Activated T-cell treated with anti-CD3 and anti-CD28 coated beads for 4 hours (primary cell): ENCODE measurements around the gene RNF126.
"Not testable (repeated sequence)": the region's sequence is repeated elsewhere in the genome, so short reads cannot be mapped to it uniquely, and the experiment has no call there.

ENCODE experiments used
- DNase-seq: peaks from one replicate; pipeline ENCODE4 v3.0.0-alpha.2; 2020

The RNF126 gene

GRCh38 chr19:645912-646778 is 16.9 kb downstream of the RNF126 start:
- DNase-seq: no peak

GRCh38 chr19:644789-645188 is 18.2 kb downstream of the RNF126 start:
- DNase-seq: no peak

- DNase-seq: no peak
Observed at GRCh38 chr19:644363-644762, 18.7 kb downstream of the RNF126 start.

GRCh38 chr19:643736-644135 is 19.3 kb downstream of the RNF126 start:
- no peak for DNase-seq

GRCh38 chr19:642767-643727 is 20.0 kb downstream of the RNF126 start:
- no peak for DNase-seq

GRCh38 chr19:641702-642101 is 21.3 kb downstream of the RNF126 start:
- no peak for DNase-seq

GRCh38 chr19:640606-641189 is 22.3 kb downstream of the RNF126 start:
- no peak for DNase-seq

GRCh38 chr19:640161-640558 is 22.9 kb downstream of the RNF126 start:
- DNase-seq: no peak

- peak; percentile 95 for DNase-seq
Observed at GRCh38 chr19:639253-640160, 23.5 kb downstream of the RNF126 start, which contains the start of gene FGF22. TSS of gene FGF22 (plus strand) at chr19:639879. CDS start at chr19:639926, 47 bp downstream.

GRCh38 chr19:638906-639252 is 24.1 kb downstream of the RNF126 start:
- DNase-seq: no peak

GRCh38 chr19:634975-635652 is 27.9 kb downstream of the RNF126 start:
- DNase-seq: no peak

- no peak for DNase-seq
Observed at GRCh38 chr19:633786-634639, 29.0 kb downstream of the RNF126 start.

- DNase-seq: peak; percentile 91
Observed at GRCh38 chr19:633068-633785, 29.8 kb downstream of the RNF126 start, which contains the start of gene POLRMT. TSS of gene POLRMT (minus strand) at chr19:633537. CDS start at chr19:633512, 25 bp downstream.

- DNase-seq: peak; percentile 24
Observed at GRCh38 chr19:632579-633067, 30.4 kb downstream of the RNF126 start.

- DNase-seq: no peak
Observed at GRCh38 chr19:629961-630714, 32.9 kb downstream of the RNF126 start.

- DNase-seq: not testable (repeated sequence)
Observed at GRCh38 chr19:629515-629914, 33.5 kb downstream of the RNF126 start.

- DNase-seq: no peak
Observed at GRCh38 chr19:628168-628567, 34.8 kb downstream of the RNF126 start.

GRCh38 chr19:626566-626965 is 36.4 kb downstream of the RNF126 start:
- DNase-seq: not testable (repeated sequence)

- no peak for DNase-seq
Observed at GRCh38 chr19:625257-625656, 37.8 kb downstream of the RNF126 start.
